ENCODE data around the gene MBL2. TPM values are rescaled to one million over a fixed set of nuclear protein-coding genes. Genes with fewer than 3 reads are reported as not detected.
A peak's percentile ranks its signal among the peaks of the same experiment; 100 is the strongest.

The MBL2 gene
- total and polyA plus RNA-seq, 4 donors: 36.2 to 222 (median 105) TPM

GRCh38 chr10:52777414-52777813 is 4.8 kb upstream of the MBL2 start:
- WGBS: 88% methylated on average over 5 of the region's 5 CpGs
- no peak for DNase-seq (ENCODE audit: low spot score)
- no peak for TF ChIP-seq FOXA1 (IDR thresholded peaks at IDR 0.05)
- TF ChIP-seq TAF1 (conservative IDR thresholded peaks at IDR 0.05): no peak
- TF ChIP-seq FOXA2 (IDR thresholded peaks at IDR 0.05): no peak
- TF ChIP-seq, protein P1, sequence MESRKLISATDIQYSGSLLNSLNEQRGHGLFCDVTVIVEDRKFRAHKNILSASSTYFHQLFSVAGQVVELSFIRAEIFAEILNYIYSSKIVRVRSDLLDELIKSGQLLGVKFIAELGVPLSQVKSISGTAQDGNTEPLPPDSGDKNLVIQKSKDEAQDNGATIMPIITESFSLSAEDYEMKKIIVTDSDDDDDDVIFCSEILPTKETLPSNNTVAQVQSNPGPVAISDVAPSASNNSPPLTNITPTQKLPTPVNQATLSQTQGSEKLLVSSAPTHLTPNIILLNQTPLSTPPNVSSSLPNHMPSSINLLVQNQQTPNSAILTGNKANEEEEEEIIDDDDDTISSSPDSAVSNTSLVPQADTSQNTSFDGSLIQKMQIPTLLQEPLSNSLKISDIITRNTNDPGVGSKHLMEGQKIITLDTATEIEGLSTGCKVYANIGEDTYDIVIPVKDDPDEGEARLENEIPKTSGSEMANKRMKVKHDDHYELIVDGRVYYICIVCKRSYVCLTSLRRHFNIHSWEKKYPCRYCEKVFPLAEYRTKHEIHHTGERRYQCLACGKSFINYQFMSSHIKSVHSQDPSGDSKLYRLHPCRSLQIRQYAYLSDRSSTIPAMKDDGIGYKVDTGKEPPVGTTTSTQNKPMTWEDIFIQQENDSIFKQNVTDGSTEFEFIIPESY (IDR thresholded peaks at IDR 0.05): no peak
- TF ChIP-seq SP1 (IDR thresholded peaks at IDR 0.05): no peak
- no peak for TF ChIP-seq YY1 (IDR thresholded peaks at IDR 0.05)
- TF ChIP-seq, protein P2, sequence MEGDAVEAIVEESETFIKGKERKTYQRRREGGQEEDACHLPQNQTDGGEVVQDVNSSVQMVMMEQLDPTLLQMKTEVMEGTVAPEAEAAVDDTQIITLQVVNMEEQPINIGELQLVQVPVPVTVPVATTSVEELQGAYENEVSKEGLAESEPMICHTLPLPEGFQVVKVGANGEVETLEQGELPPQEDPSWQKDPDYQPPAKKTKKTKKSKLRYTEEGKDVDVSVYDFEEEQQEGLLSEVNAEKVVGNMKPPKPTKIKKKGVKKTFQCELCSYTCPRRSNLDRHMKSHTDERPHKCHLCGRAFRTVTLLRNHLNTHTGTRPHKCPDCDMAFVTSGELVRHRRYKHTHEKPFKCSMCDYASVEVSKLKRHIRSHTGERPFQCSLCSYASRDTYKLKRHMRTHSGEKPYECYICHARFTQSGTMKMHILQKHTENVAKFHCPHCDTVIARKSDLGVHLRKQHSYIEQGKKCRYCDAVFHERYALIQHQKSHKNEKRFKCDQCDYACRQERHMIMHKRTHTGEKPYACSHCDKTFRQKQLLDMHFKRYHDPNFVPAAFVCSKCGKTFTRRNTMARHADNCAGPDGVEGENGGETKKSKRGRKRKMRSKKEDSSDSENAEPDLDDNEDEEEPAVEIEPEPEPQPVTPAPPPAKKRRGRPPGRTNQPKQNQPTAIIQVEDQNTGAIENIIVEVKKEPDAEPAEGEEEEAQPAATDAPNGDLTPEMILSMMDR (IDR thresholded peaks at IDR 0.05; ENCODE audit: low read depth, low read length, missing input control): no peak
- no peak for TF ChIP-seq MAX (IDR thresholded peaks at IDR 0.05)
- no peak for TF ChIP-seq GABPA (IDR thresholded peaks at IDR 0.05 in 1 of 2, conservative IDR thresholded peaks at IDR 0.05 in 1 of 2)
- no peak for TF ChIP-seq EGR1 (IDR thresholded peaks at IDR 0.05; ENCODE audit: low read depth in 2 of 2)
- no peak for TF ChIP-seq RAD21 (IDR thresholded peaks at IDR 0.05)
- TF ChIP-seq, protein P3, sequence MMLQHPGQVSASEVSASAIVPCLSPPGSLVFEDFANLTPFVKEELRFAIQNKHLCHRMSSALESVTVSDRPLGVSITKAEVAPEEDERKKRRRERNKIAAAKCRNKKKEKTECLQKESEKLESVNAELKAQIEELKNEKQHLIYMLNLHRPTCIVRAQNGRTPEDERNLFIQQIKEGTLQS (IDR thresholded peaks at IDR 0.05): no peak
- TF ChIP-seq NR2F2 (IDR thresholded peaks at IDR 0.05): no peak
- no peak for TF ChIP-seq HNF4A (conservative IDR thresholded peaks at IDR 0.05)

GRCh38 chr10:52776471-52776903 is 3.9 kb upstream of the MBL2 start:
- no peak overlapping the region for H3K9ac ChIP-seq (ENCODE audit: low read depth in 1 of 2, low read length in 2 of 2)
- peak overlapping the region; percentile 40 to 63 for H3K27ac ChIP-seq (ENCODE audit: low read depth in 1 of 2, low read length in 2 of 2)

More at GRCh38 chr10:52777414-52777813, 4.8 kb upstream of the MBL2 start:
- Histone ChIP-seq H3K27me3 (ENCODE audit: control insufficient read depth in 4 of 4, insufficient read depth in 4 of 4, low read length in 3 of 4) (no peaks in the 10 kb centered on the region), H3K36me3 (ENCODE audit: control insufficient read depth in 4 of 4, insufficient read depth in 3 of 4, low read depth in 1 of 4, low read length in 3 of 4) (no peaks in the 10 kb centered on the region), H3K4me1 (ENCODE audit: control insufficient read depth in 4 of 4, insufficient read depth in 4 of 4, low read length in 3 of 4) (peaks cover 12 to 42% (median 35%) of the 10 kb centered on the region in 4 donors), H3K4me3 (ENCODE audit: low read depth in 1 of 3, low read length in 3 of 3) (no peak overlapping the region), H3K9me3 (ENCODE audit: control insufficient read depth in 4 of 4, low read length in 3 of 4) (no peaks in the 10 kb centered on the region), H3K27ac (ENCODE audit: low read depth in 1 of 2, low read length in 2 of 2) (no peak overlapping the region), H3K9ac (ENCODE audit: low read depth in 1 of 2, low read length in 2 of 2) (no peak overlapping the region)

DNA sequence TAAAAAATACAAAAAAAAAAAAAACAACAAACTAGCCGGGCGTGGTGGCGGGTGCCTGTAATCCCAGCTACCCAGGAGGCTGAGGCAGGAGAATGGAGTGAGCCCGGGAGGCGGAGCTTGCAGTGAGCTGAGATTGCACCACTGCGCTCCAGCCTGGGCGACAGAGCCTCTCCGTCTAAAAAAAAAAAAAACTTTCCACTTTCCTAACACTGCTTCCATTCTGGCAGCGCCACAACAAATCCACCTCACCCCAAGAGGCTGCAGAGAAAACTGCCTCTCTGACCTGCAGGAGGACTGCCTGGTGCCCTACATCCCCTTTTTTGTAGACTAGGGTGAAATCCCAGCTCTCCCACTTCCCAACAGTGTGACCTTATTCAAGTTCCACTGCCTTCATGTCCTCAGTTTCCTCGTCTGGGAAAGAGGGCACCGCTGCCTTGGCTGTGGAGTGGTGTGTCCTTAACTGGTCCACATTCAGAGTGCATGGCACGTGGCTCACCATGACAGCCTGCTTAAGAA is 2.6 kb upstream of the MBL2 start:
- H3K36me3 ChIP-seq (ENCODE audit: control insufficient read depth in 4 of 4, insufficient read depth in 3 of 4, low read depth in 1 of 4, low read length in 3 of 4): no peaks in the 10 kb centered on the region
- H3K27me3 ChIP-seq (ENCODE audit: control insufficient read depth in 4 of 4, insufficient read depth in 4 of 4, low read length in 3 of 4): no peaks in the 10 kb centered on the region
- no peak for DNase-seq (ENCODE audit: low spot score)
- H3K4me1 ChIP-seq (ENCODE audit: control insufficient read depth in 4 of 4, insufficient read depth in 4 of 4, low read length in 3 of 4): peaks cover 12 to 65% (median 48%) of the 10 kb centered on the region in 4 donors
- no peak overlapping the region for H3K9ac ChIP-seq (ENCODE audit: low read depth in 1 of 2, low read length in 2 of 2)
- H3K9me3 ChIP-seq (ENCODE audit: control insufficient read depth in 4 of 4, low read length in 3 of 4): no peaks in the 10 kb centered on the region
- no peak overlapping the region for H3K4me3 ChIP-seq (ENCODE audit: low read depth in 1 of 3, low read length in 3 of 3)
- H3K27ac ChIP-seq (ENCODE audit: low read depth in 1 of 2, low read length in 2 of 2): peak overlapping the region; percentile 63 to 75
- TF ChIP-seq YY1 (IDR thresholded peaks at IDR 0.05): peak; percentile 59
- TF ChIP-seq, protein P2 (IDR thresholded peaks at IDR 0.05; ENCODE audit: low read depth, low read length, missing input control): peak; percentile 29
- peak in 1 of 2 donors; percentile 46 for TF ChIP-seq RAD21 (IDR thresholded peaks at IDR 0.05)
- TF ChIP-seq FOXA2 (IDR thresholded peaks at IDR 0.05): no peak
- 49% methylated on average over 12 of the region's 12 CpGs for WGBS

More at GRCh38 chr10:52776471-52776903, 3.9 kb upstream of the MBL2 start:
- H3K36me3 ChIP-seq (ENCODE audit: control insufficient read depth in 4 of 4, insufficient read depth in 3 of 4, low read depth in 1 of 4, low read length in 3 of 4): no peaks in the 10 kb centered on the region
- 0% methylated on average over 1 of the region's 1 CpG for WGBS
- no peak for DNase-seq (ENCODE audit: low spot score)
- no peaks in the 10 kb centered on the region for H3K9me3 ChIP-seq (ENCODE audit: control insufficient read depth in 4 of 4, low read length in 3 of 4)
- no peak overlapping the region for H3K4me3 ChIP-seq (ENCODE audit: low read depth in 1 of 3, low read length in 3 of 3)
- H3K4me1 ChIP-seq (ENCODE audit: control insufficient read depth in 4 of 4, insufficient read depth in 4 of 4, low read length in 3 of 4): peaks cover 12 to 52% (median 38%) of the 10 kb centered on the region in 4 donors
- no peaks in the 10 kb centered on the region for H3K27me3 ChIP-seq (ENCODE audit: control insufficient read depth in 4 of 4, insufficient read depth in 4 of 4, low read length in 3 of 4)
- TF ChIP-seq JUND (IDR thresholded peaks at IDR 0.05) (no peak), HNF4A (conservative IDR thresholded peaks at IDR 0.05) (peak in 1 of 2 donors; percentile 13)
